ENCODE measurements around the gene PRPS2.

DNA sequence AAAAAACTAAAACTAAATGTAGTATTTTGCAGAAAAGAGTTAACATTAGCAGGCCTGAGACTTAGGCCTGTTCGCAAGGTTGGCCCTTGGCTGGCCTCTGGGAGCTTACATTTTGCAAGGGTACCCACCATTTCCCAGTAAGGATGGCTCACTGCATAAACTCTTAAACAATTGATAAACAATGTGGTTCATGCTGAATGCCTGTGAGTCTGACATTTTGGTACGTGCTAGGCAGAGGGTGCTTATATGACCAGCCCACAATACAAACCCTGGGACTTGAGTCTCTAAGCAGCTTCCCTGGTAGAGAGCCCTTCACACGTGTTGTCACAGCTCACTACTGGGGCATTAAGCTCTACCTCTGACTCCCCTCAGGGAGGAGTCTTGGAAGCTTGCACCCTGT lies 7.4 kb downstream of the PRPS2 start:
- TF ChIP-seq, protein P1, sequence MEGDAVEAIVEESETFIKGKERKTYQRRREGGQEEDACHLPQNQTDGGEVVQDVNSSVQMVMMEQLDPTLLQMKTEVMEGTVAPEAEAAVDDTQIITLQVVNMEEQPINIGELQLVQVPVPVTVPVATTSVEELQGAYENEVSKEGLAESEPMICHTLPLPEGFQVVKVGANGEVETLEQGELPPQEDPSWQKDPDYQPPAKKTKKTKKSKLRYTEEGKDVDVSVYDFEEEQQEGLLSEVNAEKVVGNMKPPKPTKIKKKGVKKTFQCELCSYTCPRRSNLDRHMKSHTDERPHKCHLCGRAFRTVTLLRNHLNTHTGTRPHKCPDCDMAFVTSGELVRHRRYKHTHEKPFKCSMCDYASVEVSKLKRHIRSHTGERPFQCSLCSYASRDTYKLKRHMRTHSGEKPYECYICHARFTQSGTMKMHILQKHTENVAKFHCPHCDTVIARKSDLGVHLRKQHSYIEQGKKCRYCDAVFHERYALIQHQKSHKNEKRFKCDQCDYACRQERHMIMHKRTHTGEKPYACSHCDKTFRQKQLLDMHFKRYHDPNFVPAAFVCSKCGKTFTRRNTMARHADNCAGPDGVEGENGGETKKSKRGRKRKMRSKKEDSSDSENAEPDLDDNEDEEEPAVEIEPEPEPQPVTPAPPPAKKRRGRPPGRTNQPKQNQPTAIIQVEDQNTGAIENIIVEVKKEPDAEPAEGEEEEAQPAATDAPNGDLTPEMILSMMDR (conservative IDR thresholded peaks at IDR 0.05 in 1 of 2, IDR thresholded peaks at IDR 0.05 in 1 of 2; ENCODE audit: extremely low read depth in 1 of 2, insufficient read depth in 1 of 2, low read depth in 1 of 2, low read length in 2 of 2): no peak
- TF ChIP-seq EZH2 (IDR thresholded peaks at IDR 0.05; ENCODE audit: borderline replicate concordance, low read length): no peak

Data from mammary epithelial cell (primary cell).